GM21528 (cell line): ENCODE results near the gene KCNK10.
"Not testable (repeated sequence)": the region's sequence is repeated elsewhere in the genome, so short reads cannot be mapped to it uniquely, and the experiment has no call there.

ENCODE experiments used
- ATAC-seq: cut with Tn5 transposase; IDR thresholded peaks from one replicate; pipeline ENCODE4 v1.9.1; 2021; ENCODE audit warnings: mild to moderate bottlenecking, moderate library complexity; ENCODE audit not compliant: unreplicated experiment, low FRiP score

The KCNK10 gene

GRCh38 chr14:88271205-88271604 is 51.9 kb downstream of the KCNK10 start:
- no peak for ATAC-seq

GRCh38 chr14:88270776-88271175 is 52.3 kb downstream of the KCNK10 start:
- no peak for ATAC-seq

GRCh38 chr14:88269806-88270420 is 53.2 kb downstream of the KCNK10 start:
- ATAC-seq: no peak

DNA sequence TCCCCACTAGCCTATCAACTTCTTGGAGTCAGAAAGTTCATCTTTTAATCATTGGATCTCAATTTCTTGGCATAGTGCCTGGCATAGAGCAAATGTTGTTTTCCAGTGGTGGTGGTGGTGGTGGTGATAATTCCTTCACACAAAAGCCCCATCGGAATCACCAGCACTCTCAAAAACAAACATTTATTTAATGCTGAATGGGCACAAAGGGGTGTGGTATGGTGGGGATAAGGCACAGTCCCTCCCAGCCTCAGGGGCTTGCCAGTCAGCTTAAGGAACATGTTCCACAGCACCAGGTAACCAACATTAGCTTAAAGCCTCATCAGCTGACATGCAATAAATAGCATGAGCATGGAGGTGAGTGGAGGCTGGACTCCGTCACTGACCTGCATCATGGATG is 56.6 kb downstream of the KCNK10 start:
- no peak for ATAC-seq

DNA sequence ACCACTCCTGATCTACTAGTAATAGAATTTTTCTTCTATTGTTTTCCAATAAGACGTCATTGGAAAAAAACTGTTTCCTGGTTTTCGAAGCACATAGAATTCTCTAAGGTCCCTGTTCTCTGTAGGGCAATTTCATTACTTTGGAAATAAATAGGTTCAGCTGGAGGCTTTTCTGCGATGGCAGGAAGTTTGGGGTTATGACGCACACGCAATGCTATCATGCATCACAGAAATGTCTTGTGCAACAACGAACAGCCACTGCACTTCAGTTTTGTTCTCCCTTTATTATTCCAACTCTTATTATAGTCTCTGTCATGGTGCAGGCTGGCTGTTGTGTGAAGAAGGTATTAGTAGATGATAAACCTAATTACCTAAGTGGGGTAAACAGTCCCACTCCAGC is 59.0 kb downstream of the KCNK10 start:
- no peak for ATAC-seq

GRCh38 chr14:88261302-88261701 is 61.8 kb downstream of the KCNK10 start:
- ATAC-seq: not testable (repeated sequence)

- no peak for ATAC-seq
These were observed 65.0 kb downstream of the KCNK10 start for GRCh38 chr14:88258021-88258420.

DNA sequence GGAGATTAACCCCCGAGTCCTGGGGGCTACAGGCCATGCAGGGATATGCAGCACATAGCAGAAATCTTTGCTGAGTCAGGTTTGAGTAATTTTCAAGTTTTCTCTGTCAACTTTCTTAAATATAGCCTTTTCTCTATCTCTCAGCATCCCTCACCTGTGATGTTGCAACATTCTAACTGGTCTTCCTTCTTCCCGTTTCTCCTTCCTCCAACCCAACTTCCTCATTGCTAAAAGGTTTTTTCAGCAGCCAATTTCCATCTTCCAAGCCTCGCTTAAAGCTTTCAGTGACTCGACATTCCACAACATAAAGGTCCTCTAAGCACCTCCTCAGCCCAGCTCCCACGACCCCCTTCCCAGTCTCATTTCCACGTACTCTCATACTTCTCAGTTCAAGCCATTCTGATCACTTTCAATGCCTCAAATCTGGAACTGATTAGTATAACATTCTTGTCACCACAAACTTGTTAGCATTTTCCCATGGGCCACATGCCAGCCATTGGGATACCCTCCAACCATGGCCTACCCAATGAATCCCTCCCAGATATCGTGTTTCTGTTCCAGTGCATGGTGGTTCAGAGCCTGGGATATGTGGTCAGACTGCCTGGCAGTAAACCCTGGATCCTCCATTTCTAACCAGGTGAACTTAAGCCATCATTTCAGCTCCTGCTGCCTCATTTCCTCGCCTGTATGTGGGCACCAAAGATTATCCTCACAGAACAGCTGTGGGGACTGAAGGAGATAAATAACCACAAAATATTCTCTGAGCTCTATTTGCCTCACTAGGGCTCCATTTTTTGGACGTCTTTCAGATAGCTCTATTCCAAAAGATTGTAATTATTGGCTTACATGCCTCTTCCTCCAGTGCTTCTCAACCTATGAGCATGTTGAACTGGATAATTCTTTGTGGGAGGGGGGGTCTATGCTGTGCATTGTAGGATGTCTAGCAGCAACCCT is 65.8 kb downstream of the KCNK10 start:
- ATAC-seq: no peak

DNA sequence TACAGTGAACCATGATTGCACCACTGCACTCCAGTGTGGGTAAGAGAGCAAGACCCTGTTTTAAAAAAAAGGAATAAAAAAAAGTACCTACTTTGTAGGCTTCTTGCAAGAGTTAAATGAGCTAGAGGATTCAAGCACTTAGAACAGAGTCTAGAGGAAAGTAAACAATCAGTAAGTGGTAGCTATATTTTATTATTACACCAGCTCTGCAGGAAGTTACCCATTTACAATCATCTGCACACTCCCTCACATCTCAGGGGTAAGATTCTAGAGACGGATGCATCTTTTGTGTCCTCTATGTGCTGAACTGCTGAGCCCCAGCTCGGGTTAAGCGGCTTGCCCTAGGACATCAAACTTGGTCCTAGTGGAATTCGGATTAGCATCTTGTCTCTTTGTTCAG is 67.3 kb downstream of the KCNK10 start:
- no peak for ATAC-seq

DNA sequence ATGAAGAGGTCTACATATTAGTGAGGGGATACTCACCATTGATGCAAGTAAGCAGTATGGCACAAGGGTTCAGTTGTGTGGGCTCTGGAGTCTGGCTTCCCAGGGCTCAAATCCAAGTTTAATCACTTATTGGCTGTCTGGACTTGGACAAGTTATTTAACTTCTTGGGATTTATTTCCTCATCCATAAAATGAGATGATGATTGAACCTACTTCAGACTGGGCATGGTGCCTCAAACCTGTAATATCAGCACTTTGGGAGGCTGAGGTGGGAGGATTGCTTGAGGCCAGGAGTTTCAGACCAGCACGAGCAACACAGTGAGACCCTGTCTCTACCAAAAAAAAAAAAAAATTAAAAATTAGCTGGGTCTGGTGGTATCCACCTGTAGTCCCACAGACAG is 67.9 kb downstream of the KCNK10 start:
- ATAC-seq: no peak

DNA sequence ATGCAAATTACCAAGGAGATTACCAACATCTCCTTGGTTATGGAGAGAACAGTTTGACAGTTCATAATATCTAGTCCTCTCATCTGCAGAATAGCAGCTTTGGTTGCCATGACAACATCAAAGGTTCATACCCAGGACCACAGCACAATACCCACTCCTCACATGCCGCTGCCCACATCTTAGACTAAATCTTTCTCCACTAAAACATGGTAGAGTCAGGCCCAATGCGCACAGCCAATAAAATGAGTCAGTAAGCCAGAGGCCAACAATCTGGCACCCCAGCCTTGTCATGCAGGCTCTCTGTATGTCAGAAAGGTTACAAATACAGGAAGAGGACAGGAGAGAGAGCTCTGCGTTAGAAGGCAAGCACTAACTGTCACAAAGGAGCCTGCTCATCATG is 70.6 kb downstream of the KCNK10 start:
- ATAC-seq: no peak

DNA sequence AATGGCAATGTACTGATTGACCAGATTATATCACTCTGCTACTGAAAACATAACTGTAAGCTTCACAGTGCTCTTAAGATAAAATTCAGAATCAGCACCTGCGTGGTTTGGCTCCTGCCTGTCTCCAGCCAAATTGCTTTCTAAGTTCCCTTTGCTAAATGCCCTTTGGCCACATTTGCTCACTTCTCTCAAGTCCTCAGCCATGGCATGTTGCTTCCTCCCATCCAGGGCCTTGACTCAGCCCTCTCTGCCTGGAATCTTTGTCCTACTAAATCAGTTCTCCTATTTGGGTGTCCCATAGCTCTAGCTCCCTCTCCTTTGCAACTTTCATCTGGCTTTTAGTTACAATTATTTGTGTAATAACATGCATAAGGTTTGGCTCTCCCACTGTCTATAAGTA is 71.4 kb downstream of the KCNK10 start:
- no peak for ATAC-seq

GRCh38 chr14:88249266-88249665 is 73.8 kb downstream of the KCNK10 start:
- no peak for ATAC-seq

GRCh38 chr14:88248606-88249005 is 74.5 kb downstream of the KCNK10 start:
- no peak for ATAC-seq

GRCh38 chr14:88247228-88247627 is 75.8 kb downstream of the KCNK10 start:
- ATAC-seq: no peak

GRCh38 chr14:88245321-88245720 is 77.7 kb downstream of the KCNK10 start:
- ATAC-seq: no peak

DNA sequence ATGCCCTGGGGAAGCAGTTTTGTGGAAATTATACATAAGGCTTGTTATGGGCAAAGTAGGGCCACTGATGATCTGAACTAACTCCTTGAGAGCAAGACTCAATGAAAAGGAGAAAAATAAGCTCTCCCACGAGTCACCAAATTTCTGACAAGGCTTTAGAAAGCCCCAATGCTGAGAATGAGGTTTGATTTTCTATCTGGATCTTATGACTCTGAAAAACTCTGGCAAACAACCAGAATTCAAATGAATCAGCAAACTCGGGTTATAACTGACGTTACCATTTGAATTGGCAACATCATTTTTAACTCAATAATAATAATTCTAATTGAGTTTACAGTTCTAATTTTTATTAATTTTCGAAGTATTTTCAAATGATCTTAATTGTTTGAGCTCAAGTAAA is 79.1 kb downstream of the KCNK10 start:
- no peak for ATAC-seq

DNA sequence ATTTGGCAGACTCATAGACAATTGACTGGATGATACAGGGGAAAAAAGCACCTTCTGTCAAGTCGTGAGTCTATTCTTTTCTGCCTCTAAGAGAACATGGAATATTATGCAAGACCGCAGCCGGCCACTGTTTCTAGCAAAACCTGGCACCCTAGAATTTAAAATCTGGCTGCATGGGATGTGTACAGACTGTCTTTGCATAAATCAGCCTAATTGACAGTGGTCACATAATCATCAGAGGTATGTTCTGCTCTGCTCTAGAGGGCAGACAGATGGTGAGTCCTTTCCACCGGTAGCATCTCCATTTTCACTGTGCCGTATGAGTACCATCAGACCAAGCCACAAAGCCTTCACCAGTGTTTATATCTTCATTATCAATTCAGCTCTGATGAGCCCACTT is 80.6 kb downstream of the KCNK10 start:
- ATAC-seq: no peak

- no peak for ATAC-seq
These were observed 81.3 kb downstream of the KCNK10 start for GRCh38 chr14:88241810-88242209.

- ATAC-seq: no peak
These were observed 88.6 kb downstream of the KCNK10 start for GRCh38 chr14:88234442-88234841.

DNA sequence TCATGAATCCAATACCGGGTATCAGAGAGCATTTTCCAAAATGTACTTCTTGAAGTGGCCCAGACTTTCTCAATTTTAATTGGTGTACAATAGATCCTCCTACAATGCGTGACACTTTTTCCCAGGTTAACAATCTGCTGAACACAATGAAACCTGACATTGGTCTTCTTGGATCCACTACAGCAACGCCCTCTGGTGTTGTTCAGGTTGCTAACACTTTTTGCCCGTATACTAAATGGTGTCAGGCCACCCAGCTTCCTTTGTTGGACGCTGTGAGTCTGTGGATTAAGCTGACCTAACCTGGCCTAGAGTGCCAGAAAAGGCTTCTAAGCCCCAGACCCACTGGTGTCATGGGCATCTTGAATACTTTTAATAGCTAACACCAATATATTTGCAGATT is 89.2 kb downstream of the KCNK10 start:
- ATAC-seq: no peak

DNA sequence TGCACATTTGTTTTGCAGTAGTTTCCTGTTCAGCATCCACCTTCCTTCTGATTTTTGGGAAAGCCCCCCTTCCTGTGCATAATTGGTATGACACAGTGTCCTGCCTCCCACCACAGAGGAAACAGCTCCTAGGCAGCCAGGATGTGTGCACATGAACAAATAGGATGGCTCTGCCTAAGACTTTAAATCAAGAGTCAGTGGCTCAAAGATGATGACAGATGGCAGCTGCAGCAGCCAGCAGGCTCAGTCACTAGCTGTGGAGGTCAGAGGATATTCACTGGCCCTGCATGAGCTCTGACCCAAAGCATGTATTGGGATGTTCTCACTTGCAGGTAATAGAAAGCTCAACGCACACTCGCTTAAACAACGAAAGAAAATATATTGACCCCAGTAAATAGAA is 90.3 kb downstream of the KCNK10 start:
- no peak for ATAC-seq
